GM19328 (cell line): Measurements from ENCODE around the gene SFMBT2.
A peak's percentile ranks its signal among the peaks of the same experiment; 100 is the strongest.

ENCODE experiments used
- ATAC-seq: cut with Tn5 transposase; IDR thresholded peaks from one replicate; pipeline ENCODE4 v1.9.1; 2021; ENCODE audit warnings: mild to moderate bottlenecking, moderate library complexity; ENCODE audit not compliant: unreplicated experiment

SFMBT2 gene

GRCh38 chr10:7426349-7426748, 15.5 kb upstream of the SFMBT2 start:
- ATAC-seq, result no peak

GRCh38 chr10:7425691-7426090, 14.9 kb upstream of the SFMBT2 start:
- ATAC-seq, result no peak

GRCh38 chr10:7424919-7425318, 14.1 kb upstream of the SFMBT2 start:
- ATAC-seq, result no peak

GRCh38 chr10:7424315-7424714, 13.5 kb upstream of the SFMBT2 start:
- ATAC-seq, result peak; percentile 53

GRCh38 chr10:7423521-7423920, 12.7 kb upstream of the SFMBT2 start:
- ATAC-seq, result no peak

DNA sequence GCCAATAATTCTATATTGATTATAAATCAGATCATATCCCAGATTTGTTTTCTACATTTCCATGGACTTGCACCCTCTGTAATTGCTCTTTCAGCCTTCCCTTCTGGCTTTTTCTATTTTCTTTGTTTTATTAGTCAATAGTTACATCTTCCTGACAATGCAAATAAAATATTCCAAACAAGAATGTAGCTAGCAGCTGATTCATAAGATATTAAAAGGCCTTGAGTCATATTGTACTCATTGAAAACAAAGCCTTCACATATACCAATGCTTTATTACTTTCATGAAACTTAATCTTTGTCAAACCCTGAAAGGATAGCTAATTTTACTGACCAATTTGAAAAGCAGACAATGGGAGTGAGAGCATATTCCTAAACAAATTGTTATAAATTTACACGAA, 10.7 kb upstream of the SFMBT2 start:
- ATAC-seq, result no peak

- ATAC-seq, result no peak
Observed at GRCh38 chr10:7419998-7420397, 9.2 kb upstream of the SFMBT2 start.

DNA sequence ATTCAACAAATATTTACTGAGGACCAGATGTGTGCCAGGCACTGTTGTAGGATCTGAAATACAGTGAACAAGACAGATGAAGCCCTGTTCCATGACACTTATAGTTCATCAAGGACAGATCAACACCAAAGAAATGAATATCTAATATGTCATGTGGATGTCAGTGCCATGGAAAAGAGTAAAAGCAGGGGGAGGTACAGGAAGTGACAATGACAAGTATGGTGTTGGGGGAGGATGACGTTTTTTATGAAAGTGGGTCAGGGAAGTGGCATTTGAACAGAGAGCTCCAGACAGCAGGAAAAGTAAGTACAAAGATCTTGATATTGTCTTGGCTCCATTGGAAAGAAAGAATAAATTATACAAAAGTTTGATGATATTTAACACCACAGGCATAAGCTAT, 7.0 kb upstream of the SFMBT2 start:
- no peak for ATAC-seq

GRCh38 chr10:7417103-7417623, 6.3 kb upstream of the SFMBT2 start:
- ATAC-seq, result no peak

DNA sequence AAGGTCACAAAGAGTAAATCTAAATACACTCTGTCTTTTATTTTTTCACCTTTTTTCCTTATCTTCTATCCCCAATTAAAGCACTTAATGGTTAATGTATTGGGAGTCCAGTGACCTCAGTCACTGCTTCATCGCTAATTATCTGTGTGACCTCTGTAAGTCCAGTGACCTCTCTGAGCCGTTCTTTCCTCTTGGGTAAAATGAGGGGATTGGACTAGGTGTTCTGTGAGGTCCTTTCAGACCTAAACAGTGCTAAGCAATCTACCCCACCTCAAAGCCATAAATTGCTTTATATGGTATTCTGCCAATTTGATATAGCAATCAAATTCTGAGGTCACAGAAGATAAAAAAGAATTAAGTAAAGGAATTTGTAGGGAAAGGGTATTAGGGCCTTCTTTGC, 3.9 kb upstream of the SFMBT2 start:
- no peak for ATAC-seq

- no peak for ATAC-seq
Observed at GRCh38 chr10:7412928-7413282, 2.1 kb upstream of the SFMBT2 start.

DNA sequence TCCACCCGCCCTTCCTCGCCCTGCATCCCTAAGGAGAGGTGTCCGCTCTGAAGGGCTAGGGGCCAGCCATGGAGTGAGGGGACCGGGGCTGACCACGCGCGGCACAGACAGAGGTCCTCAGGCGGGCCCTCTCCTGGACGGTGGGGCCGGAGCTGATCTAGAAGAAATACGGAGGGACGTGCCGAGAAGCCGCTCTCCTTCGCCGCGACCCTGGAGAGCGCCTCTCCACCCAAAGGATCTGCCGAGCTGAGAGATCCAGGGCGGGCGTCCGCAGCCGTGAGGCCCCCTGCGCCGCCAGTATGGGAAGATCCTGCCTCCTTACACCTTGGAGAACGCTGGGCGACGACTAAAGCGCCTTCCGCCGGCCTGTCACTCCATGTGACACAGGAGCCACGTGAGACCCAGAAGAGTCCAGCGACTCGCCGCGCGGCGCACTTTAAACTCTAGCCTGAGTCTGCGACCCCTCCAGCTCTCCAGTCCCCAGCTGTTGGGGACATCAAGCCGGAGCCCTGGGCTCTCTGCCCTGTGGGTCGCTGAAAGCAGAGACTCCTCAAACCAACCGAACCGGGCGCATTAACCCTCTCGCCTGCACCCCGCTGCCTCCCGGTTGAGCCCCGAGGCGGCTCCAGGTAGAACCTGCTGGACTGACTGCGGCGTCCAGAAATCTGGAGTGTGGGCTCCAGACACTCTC, 1.5 kb upstream of the SFMBT2 start:
- ATAC-seq, result no peak

- no peak for ATAC-seq
Observed at GRCh38 chr10:7411671-7412128, 866 bp upstream of the SFMBT2 start.

DNA sequence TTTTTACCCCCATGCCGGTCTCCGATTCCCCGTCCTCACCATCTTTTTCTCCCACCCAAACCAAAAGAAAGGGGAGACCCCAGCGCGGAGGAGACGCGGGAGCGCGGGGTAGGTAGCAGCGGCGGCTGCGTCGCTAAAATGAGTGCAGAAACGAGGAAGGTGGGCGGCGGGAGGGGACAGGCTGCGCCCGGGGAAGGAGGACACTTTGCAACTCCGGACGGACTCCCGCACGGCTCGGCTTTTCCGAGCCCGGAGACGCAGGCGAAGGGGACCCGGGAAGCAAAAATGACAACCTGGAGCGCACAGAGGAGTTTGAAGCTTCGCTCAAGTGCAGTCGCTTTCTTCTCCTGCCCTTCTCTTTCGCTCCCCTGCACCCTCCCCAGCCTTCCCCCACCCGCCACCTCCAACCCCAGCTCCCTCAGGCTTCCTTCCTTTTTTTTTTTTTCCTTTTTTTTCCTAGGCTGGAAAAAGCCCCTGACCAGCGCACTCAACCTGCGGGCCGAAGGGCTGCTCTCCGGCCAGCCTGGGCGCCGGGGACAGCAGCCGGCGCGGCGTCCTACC, 453 bp downstream of the SFMBT2 start:
- ATAC-seq, result no peak

- ATAC-seq, result no peak
Observed at GRCh38 chr10:7409732-7410168, 1.1 kb downstream of the SFMBT2 start.

DNA sequence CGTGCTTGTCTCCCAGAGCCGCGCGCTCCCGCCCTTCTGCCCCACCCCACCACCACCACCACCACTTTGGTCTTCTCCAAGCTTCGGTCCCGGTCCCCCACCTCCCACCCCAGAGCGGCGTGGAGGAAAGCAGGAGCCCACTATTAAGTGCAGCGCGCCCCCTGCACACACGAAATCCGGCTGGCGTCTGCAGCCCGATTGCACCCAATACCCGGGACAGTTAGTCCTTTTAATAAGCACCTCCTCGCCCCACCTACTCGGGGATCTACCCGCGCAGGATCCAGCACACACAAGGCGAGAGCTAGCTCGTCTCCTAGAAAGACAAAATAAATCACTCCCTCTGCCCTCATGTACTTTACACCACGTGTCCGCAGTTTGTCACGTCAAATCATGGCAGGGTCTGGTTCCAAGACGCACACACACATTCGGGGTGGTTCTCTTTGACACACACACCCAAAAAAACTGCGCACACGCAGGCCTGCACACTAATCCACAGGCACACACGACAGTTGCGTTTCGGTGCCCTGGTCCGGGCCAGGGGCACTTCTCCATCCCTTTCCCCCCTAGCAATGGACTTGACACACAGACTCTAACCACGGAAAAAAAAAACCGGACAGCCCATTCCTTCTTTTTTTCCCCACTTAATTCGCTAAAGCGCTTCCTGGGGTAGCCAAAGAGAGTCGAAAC, 1.6 kb downstream of the SFMBT2 start:
- no peak for ATAC-seq

DNA sequence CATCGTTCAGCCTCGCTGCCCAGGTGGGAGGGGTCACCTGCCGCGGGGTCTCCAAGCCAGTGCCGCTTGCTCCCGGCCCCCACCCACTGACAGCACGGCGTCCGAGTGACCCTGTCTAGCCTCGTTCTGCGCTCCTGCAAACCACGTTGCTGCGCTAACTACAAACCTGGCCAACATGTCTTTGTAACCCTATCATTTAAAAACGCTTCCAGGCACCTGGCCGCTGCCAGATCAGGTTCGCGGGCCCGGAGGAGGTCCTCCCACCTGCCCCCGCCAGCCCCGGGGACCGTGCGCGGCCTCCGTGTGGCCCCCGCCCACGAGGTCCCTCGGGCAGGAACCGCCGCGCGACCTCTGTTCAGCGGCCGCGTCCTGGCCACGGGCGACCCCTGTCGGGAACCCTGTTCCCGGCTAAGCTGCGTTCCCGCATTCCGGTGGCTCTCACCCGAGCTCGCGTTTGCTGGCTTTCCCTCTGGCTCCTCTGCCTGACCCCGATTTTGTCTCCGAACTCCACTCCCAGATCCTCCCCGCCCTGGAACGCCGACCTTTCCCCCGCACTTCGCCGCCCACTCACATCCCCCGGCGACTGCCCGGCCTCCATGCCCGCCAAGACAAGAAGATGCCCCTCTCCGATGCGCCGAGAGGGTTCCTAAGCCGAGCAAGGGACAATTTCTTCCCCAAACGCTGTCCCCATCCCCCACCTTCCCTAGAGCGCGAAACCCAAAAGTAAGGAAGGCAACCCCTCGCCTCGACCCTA, 2.4 kb downstream of the SFMBT2 start:
- ATAC-seq, result no peak

GRCh38 chr10:7407368-7408290, 3.2 kb downstream of the SFMBT2 start:
- no peak for ATAC-seq

GRCh38 chr10:7406712-7407333, 4.0 kb downstream of the SFMBT2 start:
- ATAC-seq, result no peak

- ATAC-seq, result no peak
Observed at GRCh38 chr10:7405637-7406036, 5.2 kb downstream of the SFMBT2 start.
